GM10847 (cell line): Measurements from ENCODE around the gene CFAP99.

Source experiments
- POLR2A ChIP-seq: IDR thresholded peaks from 2 replicates; pipeline ENCODE4 v1.6.1; 2011; ENCODE audit not compliant: insufficient read length; ENCODE audit errors: extremely low read depth

Gene CFAP99

DNA sequence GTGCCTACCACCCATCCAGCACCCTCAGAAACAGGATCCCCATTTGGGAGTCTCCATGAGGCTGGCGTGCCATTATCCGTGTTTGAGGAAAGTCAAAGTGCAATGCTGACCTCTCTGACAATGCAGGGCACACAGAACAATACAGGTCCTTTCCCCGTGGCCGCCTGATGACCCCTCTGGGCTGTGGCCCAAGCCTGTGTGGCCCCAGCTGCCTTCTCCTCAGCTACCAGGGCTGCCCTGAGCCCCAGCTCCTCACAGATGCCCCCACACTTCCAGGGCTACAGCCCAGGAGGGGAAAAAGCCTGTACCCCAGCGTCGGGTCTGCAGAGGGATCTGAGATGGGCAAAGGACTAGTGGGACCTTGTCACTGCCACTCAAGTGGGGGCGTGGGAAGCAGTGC lies 15.8 kb upstream of the CFAP99 start:
- TF ChIP-seq POLR2A = no peak

DNA sequence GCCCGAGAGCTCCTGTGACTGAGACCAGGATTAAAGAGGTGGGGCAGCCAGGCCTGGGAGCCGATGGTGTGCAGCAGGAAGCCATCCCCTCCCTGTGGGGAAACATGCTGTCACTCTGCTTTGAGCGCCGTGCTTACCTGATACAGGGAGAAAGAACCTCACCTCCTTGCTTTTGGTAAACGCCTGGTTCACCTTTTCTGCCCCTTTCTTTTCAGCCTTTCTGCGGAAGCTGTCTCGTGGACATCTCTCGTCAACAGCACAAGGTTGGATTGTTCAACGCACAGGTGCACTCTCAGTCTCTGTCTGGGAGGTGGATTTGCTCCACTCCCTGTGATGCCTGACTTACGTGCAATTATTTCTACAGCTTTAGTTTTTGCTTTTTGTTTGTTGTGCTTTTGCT lies 12.3 kb upstream of the CFAP99 start:
- no peak for TF ChIP-seq POLR2A

DNA sequence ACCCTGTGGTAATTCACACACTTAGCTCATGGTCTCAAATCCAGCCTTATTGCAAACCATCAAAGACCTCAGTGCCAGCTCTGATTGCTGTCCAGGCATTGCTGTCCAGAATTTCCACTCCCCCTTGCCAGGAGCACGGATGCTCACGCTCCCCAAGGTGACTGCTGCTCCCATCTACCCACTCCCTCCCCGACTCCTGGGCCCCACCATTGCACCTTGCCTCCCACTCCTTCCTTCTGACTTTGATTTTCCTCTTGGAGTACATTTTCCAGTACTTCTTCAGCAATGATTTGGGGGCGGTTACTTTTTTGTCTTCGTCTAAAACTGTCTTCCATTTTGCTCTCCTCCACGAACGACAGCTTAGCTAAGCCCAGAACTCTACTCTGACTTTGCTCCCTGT lies 11.8 kb upstream of the CFAP99 start:
- no peak for TF ChIP-seq POLR2A

DNA sequence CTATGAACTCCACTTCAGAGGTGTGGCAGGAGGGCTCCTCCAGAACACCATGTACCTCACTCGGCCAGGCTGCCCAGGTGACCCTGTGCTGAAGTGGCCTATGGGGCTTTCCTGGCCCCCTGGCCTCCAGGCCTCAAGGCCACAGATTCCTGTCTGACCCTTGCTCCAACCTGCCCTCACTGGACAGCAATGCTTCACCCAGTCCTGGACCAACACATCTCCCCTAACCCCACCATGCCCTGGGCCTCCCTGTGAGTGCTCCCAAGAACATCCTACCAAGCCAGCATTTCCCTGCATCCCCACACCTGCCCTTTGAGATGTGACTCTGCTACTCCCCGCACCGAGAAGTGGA lies 10.8 kb upstream of the CFAP99 start:
- TF ChIP-seq POLR2A = no peak

DNA sequence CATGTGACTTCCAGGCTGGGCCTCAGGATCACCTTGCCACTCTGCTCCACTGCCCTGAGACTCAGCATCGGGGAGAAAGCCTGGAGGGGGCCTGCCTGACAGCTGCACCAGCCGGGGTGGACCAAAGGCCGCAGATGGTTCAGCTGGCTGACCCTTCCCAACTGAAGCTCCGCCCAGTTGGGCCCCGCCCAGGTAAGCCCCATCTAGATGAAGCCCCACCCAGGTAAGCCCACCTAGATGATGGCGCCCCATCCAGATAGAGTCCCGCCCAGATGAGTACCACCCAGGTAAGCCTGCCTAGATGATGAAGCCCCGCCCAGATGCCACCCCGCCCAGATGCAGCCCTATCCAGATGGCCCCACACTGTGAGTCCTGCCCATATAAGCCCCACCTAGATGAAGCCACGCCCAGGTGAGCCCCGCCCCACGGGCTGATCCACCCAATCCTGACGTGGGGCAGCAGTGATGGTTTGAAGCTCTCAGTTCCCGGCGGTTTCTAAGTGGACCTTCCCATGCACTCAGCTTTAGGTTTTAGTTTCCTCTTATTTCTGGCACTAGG lies 10.3 kb upstream of the CFAP99 start:
- no peak for TF ChIP-seq POLR2A

DNA sequence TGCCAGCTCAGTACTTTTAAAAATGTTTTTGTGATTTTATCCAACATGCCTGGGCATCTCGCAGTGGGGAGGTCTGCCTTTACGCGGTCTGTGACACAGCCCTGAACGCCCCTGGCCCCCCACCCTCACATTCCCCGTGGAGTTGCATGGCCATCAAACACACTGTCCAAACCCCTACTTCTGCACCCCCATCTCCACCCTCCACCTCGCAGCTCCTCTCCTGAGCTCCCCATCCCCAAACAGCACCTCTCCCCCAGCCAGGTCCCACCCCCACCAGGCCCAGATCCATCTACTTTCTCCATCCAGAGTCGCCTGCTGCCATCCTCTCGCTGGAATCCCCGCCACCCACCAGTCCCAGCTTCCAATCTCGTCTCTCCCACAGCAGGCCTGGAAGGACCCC lies 9.8 kb upstream of the CFAP99 start:
- no peak for TF ChIP-seq POLR2A

DNA sequence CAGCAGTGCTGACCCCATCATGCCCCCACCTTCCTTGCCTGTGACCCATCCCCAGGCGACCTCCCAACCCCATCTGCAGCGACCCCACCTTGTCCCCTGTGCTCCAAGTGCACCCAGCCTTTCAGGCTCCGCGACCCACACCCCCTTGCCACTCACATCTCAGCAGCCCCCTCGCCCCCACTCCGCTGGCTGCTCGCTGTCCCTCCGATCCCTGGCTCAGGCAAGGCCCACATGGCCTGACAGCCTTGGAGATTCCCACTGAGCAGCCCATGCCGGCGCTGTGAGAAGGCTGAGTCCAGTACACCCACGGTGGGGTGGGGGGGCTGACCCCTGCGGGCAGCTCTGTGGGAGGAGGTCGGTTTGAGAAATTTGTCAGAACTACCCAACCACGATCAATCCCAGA lies 9.4 kb upstream of the CFAP99 start:
- TF ChIP-seq POLR2A = no peak

DNA sequence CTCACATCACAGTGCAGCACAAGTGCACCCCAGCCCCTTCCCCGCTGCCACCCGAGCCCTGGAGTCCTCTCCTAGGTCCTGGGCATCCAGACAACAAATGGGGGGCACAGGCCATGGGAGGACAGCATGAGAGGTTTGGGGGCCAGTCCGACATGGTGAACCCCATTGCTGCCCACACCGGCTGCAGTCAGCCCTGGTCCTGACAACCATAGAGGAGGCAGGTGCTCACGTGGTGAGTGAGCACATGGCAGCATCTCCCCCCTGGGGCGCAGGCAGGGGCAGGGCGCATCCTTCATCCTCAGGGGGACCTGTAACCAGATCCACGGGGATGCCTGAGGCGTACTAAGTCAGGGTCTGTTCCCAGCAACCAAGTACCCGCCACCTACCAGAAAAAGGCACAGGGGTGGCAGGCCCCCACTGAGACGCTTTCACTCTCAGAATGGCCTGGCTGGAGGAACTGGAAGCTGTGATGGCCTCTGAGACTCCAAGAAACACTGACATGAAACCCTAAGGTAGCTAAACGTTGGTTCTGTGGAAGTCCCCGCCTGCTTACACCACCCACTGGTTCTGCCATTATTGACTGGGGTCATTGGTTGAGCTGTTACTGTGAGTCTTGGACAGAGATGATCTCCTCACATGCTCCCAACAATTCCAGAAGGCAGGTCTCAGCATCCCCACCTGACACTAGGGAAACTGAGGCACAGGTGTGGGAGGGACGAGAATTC lies 6.8 kb upstream of the CFAP99 start:
- no peak for TF ChIP-seq POLR2A

DNA sequence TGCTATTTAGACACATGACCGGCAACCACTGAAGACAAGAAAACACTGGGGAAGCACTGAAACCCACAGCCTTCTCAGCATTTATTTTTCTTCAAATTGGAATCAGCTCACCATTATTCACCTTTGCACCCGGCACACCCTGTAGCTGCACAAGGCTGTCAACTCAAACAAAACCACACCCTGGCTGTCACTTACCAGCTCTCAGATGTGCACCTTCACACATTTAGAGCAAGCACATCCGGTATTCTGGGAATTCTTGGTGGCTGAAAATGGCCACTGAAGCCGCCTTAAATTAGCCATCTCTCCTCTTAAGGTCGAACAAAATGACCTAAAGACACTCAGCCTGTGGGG lies 6.2 kb upstream of the CFAP99 start:
- no peak for TF ChIP-seq POLR2A

DNA sequence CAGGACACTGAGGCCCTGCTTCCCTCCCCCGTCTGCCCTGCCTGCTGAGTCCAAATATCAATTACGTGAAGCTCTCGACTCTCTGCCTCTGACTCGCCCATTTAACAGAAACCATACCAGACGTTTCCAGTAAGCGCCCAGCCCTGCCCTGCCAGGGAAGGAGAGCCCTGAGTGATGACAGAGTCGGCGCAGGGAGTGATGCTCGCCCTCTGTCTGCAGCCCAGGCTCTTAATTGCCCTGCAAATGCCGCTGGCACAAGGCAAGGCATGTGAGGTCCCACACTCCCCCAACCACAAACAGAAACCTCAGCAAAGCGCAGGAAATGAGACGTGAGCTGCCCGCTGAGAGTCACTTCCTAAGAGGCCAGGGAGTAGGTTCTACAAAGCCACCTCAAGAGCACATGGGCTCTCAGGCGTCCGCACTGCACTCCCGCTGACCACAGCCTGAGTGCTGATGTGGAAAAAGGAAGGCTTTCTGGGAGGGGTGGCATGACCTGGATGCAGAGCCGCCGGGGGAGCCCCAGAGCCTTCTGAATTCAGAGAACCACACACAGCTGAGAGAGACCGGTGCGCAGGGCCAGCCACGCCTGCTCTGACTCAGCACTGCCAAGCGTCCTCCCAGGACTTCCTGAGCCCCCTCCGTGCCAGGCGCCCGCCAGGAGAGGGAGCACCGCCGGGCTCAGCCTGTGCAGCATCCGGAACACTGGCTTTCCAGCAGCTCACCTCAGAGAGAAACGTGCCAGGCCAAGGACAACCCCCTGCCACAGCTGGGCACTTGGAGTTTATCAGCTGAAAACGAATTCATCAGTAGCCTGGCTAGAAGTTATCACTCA lies 5.7 kb upstream of the CFAP99 start:
- TF ChIP-seq POLR2A = no peak

DNA sequence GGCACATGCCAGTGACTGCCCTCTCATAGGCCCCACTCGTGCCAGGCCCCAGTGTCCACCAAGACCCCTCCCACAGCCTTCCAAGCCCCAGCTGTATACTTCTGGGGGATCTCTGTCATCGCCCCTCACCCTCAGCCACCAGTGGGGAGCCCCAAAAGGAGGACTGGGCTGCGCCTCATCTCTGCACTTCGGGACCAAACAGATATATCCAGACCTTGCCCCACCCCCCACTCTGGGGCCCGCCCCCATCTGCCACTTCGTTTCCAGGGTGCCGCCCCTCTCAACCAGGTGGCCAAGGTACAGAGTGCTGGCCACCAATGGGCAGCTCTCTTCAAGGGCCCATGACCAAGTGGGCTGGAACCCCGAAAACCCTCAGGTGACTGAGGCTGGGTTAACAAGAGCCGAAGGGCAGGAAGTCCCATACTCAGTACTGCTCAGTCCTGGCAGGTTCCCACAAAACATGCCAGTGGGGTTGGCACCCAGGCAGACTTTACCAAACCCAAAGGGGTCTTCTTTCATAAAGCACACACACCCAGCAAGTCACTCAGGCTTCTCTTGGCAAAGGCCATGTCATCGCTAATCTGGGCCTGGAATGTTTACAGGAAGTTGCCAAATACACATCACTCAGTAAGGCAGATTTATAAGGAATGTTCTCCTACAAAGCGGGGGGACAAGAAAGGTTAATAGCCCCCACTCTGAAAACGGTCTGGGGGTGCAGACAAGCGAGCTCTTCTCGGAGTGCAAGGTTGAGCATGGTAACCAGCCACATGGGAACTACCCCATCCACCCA lies 4.7 kb upstream of the CFAP99 start:
- TF ChIP-seq POLR2A = no peak

DNA sequence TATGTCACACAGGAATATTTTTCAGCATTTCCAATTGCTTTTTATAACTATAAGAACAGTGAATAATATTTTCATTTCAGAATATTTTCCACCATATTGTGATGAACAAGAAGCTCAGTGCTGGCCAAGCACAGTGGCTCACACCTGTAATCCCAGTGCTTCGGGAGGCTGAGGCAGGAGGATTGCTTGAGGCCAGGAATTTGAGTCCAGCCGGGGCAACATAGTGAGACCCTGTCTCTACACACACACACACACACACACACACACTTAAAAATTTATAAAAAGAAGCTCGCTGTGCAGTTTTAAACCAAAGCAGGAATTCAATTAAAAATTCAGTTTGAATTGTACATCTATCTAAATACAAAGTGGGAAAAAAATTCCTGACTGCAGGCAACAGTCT lies 3.5 kb upstream of the CFAP99 start:
- no peak for TF ChIP-seq POLR2A

DNA sequence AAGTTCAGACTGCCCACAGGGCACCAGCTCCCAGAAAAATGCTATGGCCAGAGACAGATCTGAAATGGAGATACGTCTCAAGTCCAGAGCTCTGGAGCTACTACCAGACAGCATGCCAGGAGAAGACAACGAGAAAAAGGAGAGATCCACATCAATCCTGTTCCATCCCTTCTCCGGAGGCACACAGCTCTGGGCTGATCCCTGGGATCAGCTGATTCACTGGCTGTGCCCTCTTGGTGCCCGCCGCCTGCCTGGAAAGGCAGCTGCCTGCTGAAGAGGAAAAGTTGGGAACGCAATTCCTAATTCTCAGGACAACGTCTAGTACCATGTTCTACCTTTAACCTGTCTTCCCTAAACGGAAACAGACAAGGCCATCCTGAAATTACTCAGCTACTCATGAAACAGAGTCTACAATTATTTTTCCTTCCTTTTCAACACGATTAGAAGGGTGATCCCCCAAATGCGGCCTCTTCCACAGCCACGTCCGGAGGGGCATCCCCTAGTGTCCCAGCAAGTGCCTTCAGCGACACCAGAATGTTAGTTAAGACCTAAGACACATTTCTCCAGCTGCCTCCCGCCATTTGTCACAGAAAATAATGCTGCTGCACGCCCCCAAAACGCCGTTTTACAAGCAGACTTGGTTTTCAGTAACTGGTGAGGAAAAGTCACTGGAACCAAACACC lies 2.7 kb upstream of the CFAP99 start:
- no peak for TF ChIP-seq POLR2A

DNA sequence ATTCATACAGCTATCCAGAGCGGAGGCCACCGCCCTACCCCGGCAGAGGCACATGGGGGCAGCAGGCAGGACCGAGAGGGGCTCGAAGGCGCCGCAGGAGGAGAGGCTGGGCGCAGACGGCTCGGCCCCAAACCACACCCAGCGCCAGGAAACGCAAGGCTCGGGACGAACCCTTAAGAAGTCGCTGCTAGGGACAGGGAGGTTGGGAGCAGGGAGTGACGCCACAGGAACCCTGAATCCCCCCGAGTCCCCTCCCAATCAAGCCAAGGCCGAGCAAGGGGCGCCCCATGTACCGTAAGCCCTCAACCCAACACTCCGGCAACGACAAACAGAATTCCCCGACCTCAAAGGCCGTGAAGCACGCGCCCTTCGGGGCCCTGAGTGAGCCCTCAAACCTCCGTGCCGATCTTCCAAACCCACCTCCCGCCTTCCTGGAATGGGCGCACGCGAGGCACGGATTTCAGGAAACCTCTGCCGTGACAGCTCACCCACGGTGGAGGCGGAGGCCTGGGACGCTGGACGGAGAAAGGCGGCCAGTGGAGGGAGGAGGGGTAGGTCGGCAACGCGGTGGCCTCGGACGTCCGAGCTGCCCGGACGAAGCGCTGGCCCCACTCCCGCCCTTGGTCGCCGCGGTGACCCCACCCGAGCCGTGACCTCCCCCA lies 2.1 kb upstream of the CFAP99 start:
- no peak for TF ChIP-seq POLR2A
